Ectodermal cell (in vitro differentiated cells): ENCODE results near the gene RAG2.

Source experiments
- H3K27ac ChIP-seq: 2 replicates; pipeline ENCODE4 v1.7.0; 2013; ENCODE audit warnings: mild to moderate bottlenecking, low read depth, low read length; ENCODE audit not compliant: insufficient read depth, poor library complexity, severe bottlenecking
- H3K27me3 ChIP-seq: 2 replicates; pipeline ENCODE4 v1.7.0; 2013; ENCODE audit warnings: mild to moderate bottlenecking, low read length; ENCODE audit not compliant: insufficient read depth, control insufficient read depth, poor library complexity, severe bottlenecking
- H3K36me3 ChIP-seq: one replicate; pipeline ENCODE4 v1.7.0; 2013; ENCODE audit warnings: low read length; ENCODE audit not compliant: control insufficient read depth, insufficient read depth
- H3K4me1 ChIP-seq: one replicate; pipeline ENCODE4 v1.7.0; 2013; ENCODE audit warnings: low read length; ENCODE audit not compliant: control insufficient read depth, insufficient read depth
- H3K4me3 ChIP-seq: 2 replicates; pipeline ENCODE4 v1.7.0; 2013; ENCODE audit warnings: low read depth, low read length, control low read depth; ENCODE audit not compliant: insufficient read depth
- H3K9me3 ChIP-seq: 2 replicates; pipeline ENCODE4 v1.7.0; 2013; ENCODE audit warnings: mild to moderate bottlenecking, low read length, moderate library complexity; ENCODE audit not compliant: control insufficient read depth
- WGBS, 2 experiments: methylation state at CpG; one replicate each; pipeline ENCODE4 v1.1.7; 2013; ENCODE audit warnings: missing lambda C conversion rate in 2 of 2; 5-methylcytosine and 5-hydroxymethylcytosine counted together

The RAG2 gene

DNA sequence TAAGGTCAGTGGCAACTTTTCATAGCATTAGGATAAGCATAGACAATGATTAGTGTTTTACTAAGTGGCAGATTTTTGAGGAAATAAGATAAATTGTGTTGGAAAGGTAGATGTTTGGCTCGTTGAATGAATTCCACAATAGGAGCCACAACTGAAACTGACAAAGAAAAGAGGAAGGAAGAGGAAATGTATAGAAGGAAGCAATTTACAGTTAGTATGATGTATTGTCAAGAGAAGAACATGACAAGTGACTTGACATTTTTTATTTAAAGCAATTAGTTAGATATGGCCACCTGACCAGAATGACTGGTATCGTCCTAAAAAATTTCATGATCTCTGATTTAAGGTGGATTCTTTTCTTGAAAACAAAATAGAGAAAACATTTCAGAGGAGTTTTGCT, 3.1 kb upstream of the RAG2 start:
- Histone ChIP-seq H3K4me1 (no peaks in the 10 kb centered on the region), H3K27me3 (no peaks in the 10 kb centered on the region), H3K27ac (no peak overlapping the region), H3K36me3 (no peaks in the 10 kb centered on the region), H3K9me3 (no peaks in the 10 kb centered on the region), H3K4me3 (no peak overlapping the region)
- 89 to 98% methylated on average over 2 of the region's 2 CpGs for WGBS, 2 experiments

DNA sequence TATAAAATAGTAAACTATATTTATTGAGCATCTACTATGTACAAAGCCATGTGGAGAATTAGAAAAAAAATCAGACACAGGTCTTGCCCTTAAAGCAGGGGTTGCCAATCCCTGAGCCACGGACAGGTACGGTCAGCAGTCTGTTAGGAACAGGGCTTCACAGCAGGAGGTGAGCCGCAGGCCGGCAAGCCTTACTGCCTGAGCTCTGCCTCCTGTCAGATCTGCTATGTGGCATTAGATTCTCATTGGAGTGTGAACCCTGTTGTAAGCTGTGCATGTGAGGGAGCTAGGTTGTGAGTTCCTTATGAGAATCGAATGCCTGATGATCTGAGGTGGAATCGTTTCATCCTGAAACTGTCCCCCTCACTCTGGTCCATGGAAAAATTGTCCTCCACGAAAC, 2.1 kb upstream of the RAG2 start:
- Histone ChIP-seq H3K4me1 (no peaks in the 10 kb centered on the region), H3K4me3 (no peak overlapping the region), H3K27me3 (no peaks in the 10 kb centered on the region), H3K36me3 (no peaks in the 10 kb centered on the region), H3K27ac (no peak overlapping the region), H3K9me3 (no peaks in the 10 kb centered on the region)
- WGBS, 2 experiments: 60 to 62% methylated on average over 7 of the region's 7 CpGs

DNA sequence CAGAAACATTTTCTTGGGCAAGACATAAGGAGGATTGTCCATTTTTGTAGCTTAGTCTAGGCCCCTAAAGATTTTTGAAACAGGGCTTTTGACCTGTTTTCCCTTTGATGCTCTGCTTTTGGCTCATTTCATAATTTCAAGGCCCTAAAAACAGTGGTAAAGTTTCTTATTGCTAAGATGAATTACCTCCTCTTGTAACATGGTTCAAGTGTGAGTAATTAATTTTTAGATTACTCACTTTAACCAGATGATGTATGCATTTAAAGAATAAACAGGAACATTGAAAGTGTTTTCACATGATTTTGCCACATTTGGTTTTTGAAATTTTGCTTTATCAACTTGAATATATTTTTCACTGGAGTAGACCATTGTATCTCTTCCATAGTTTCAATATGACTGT, 1.2 kb downstream of the RAG2 start:
- Histone ChIP-seq H3K4me1 (no peaks in the 10 kb centered on the region), H3K36me3 (no peaks in the 10 kb centered on the region), H3K4me3 (no peak overlapping the region), H3K27ac (no peak overlapping the region), H3K27me3 (peaks cover 16% of the 10 kb centered on the region), H3K9me3 (peaks cover 2% of the 10 kb centered on the region)

DNA sequence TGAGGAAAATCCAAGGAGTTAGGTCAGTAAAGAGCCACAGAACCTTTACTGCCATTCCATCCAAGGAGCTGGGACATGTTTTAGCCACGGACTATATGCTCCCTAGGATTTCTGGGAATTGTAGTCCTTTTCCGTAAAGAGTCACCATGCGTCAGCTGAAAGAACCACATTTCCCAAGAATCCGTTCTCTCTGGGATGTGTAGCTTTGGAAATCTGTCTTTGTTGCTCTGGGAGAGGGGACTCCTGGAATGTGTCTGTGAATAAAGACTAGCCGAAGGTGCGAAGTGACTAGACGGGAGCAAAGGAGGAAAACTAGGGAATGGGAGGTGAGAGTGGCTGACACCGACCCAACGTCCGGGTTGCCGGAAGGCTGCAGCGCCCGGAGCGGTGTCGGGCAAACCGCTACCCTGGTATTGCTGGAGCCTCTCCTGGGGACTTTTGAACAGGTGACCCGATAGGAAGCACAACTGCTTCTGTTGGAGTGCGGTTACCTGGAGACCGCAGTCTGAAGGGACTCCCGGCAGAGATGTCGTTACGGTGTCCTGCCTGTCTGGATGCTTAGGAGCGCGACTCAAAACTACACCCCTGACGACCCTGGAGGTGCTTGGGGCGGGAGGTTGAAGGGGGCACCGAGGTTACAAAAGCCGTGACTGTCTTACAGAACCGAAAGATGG, 3.6 kb downstream of the RAG2 start, which contains the start of gene IFTAP:
Gene IFTAP (plus strand): TSS at position 187 of the 674 bp plus-strand sequence. CDS start 15,602 bp downstream, outside the sequence.
- no peaks in the 10 kb centered on the region for H3K4me1 ChIP-seq
- peaks cover 2% of the 10 kb centered on the region for H3K9me3 ChIP-seq
- WGBS, 2 experiments: 0 to 1% methylated on average over 29 of the region's 29 CpGs
- no peak within 1 kb of the TSS for H3K27ac ChIP-seq
- H3K4me3 ChIP-seq: peak within 1 kb of the TSS; percentile 81
- peaks cover 38% of the 10 kb centered on the region for H3K27me3 ChIP-seq
- H3K36me3 ChIP-seq: no peaks in the 10 kb centered on the region

DNA sequence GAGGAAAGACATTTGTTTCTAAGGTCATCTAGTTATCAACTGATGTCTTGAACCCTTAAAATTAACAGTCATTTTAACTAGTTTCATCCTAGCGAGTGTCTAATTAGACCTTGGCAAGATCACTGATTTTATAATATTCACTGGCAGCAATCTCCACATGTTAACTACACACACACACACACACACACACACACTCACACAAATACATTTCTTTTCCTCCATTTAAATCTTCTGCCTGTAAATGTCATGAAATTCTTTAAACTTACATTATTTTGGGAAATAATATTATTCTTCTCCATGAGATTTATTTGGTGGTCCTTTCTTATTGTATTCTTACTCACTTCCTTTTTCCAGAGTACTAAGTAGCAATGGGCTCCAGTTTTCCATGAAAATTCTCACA, 6.6 kb downstream of the RAG2 start:
- 53 to 76% methylated on average over 1 of the region's 1 CpG for WGBS, 2 experiments

DNA sequence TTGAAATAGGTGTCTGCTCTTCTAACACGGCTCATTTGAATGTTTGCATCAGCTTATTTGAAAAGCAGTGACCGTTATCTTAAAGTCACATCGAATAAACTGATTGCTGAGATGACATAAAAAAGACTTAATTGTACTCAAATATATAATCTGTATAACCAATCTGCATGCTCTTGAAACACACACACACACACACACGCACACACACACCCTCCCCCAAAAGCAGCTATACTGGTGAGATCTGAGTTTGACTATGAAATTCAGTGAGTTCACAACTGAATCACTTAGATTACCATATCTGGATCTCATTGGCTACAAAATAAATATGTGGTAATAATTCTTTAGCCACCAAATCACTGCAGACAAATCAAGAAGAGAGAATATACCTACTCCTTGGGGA, 7.5 kb downstream of the RAG2 start:
- Histone ChIP-seq H3K36me3 (no peaks in the 10 kb centered on the region), H3K4me1 (no peaks in the 10 kb centered on the region), H3K9me3 (peaks cover 2% of the 10 kb centered on the region), H3K27me3 (peaks cover 71% of the 10 kb centered on the region), H3K27ac (no peak overlapping the region), H3K4me3 (no peak overlapping the region)
- WGBS, 2 experiments: 78 to 90% methylated on average over 2 to 4 of the region's 4 CpGs

More for the DNA sequence above, 6.6 kb downstream of the RAG2 start:
- peaks cover 68% of the 10 kb centered on the region for H3K27me3 ChIP-seq
- H3K9me3 ChIP-seq: peaks cover 2% of the 10 kb centered on the region
- no peak overlapping the region for H3K27ac ChIP-seq
- no peaks in the 10 kb centered on the region for H3K36me3 ChIP-seq
- H3K4me3 ChIP-seq: no peak overlapping the region
- no peaks in the 10 kb centered on the region for H3K4me1 ChIP-seq

DNA sequence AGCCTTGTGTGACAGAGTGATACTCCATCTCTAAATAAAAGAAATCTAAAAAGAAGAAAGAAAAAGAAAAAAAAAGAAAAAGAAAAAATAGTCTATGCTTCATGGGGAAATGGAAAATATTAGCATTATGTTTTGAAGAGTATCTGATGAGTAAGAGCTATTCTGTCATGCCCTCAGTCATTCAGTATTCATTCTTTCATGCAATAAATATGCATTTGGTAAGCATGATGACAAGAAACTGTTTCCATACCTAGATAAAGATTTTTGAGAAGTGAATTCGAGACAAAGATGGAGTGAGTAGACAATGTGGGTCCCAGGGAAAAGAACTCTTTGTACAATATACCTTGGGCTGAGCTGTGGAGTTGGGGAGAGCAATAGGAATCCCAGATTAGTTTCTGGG, 9.9 kb downstream of the RAG2 start:
- Histone ChIP-seq H3K27me3 (peaks cover 67% of the 10 kb centered on the region), H3K27ac (no peak overlapping the region), H3K4me1 (no peaks in the 10 kb centered on the region), H3K4me3 (no peak overlapping the region), H3K9me3 (no peaks in the 10 kb centered on the region), H3K36me3 (no peaks in the 10 kb centered on the region)
- 44 to 53% methylated on average over 1 of the region's 1 CpG for WGBS, 2 experiments

DNA sequence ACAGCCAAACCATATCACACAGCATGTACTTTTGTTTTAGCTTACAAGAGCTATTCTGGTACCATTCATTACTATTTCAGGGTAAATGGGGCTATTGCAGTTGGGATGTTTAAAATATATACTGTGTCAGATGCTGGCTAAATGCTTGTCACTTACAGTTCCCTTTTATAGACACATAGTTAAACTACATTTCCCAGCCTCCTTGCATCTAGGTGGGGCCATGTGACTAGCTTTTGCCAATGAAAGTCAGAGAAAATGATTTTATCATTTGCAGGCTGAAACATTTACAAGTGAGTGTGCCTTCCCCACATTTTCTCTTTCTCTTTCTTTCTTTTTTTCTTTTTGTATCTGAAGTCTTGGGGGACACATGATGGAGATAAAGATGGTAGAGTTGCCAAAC, 11.5 kb downstream of the RAG2 start:
- peaks cover 2% of the 10 kb centered on the region for H3K9me3 ChIP-seq
- no peak overlapping the region for H3K27ac ChIP-seq
- no peak overlapping the region for H3K4me3 ChIP-seq
- H3K27me3 ChIP-seq: peaks cover 54% of the 10 kb centered on the region
- no peaks in the 10 kb centered on the region for H3K36me3 ChIP-seq
- no peaks in the 10 kb centered on the region for H3K4me1 ChIP-seq

DNA sequence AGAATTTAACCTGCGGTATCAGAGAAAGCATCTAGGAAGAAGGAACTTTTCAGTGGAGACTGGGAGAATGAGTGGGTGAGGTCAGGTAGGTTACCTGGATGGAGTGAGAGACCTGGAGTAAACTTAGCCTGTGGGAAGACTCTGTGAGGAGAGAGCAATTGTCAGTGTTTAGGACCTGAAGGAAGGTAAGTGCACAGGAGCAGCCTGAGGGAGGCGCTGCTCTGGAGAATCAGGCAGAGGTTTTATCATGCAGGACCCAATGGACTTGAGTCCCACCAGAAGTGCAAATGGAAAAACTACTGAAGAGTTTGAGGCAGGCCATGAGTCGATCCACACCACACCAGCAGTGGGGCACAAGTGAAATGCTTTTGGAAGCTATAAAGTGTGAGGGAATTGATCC, 14.4 kb downstream of the RAG2 start:
- H3K4me3 ChIP-seq: no peak overlapping the region
- no peaks in the 10 kb centered on the region for H3K4me1 ChIP-seq
- no peaks in the 10 kb centered on the region for H3K36me3 ChIP-seq
- peaks cover 25% of the 10 kb centered on the region for H3K27me3 ChIP-seq
- no peak overlapping the region for H3K27ac ChIP-seq
- peaks cover 2% of the 10 kb centered on the region for H3K9me3 ChIP-seq
- WGBS, 2 experiments: 73 to 77% methylated on average over 3 of the region's 3 CpGs

DNA sequence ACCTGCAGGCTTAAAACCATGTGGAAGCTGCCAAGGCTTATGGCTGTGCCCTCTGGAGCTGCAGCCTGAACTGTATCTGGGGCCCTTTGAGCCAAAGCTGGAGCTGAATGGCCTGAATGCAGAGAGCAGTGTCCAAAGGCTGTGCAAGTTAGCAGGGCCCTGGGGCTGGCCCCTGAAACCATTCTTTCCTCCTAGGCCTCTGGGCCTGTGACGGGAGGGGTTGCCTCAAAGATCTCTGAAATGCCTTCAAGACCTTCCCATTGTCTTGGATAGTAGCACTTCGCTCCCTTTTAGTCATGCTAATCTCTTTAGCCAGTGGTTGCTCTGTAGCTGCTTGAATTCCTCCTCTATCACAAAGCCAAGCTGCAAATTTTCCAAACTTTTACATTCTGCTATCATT, 16.5 kb downstream of the RAG2 start:
- Histone ChIP-seq H3K4me3 (no peak overlapping the region), H3K36me3 (no peaks in the 10 kb centered on the region), H3K27ac (no peak overlapping the region), H3K9me3 (peaks cover 2% of the 10 kb centered on the region), H3K4me1 (no peaks in the 10 kb centered on the region), H3K27me3 (peaks cover 5% of the 10 kb centered on the region)
- WGBS, 2 experiments: 74 to 84% methylated on average over 2 of the region's 2 CpGs

DNA sequence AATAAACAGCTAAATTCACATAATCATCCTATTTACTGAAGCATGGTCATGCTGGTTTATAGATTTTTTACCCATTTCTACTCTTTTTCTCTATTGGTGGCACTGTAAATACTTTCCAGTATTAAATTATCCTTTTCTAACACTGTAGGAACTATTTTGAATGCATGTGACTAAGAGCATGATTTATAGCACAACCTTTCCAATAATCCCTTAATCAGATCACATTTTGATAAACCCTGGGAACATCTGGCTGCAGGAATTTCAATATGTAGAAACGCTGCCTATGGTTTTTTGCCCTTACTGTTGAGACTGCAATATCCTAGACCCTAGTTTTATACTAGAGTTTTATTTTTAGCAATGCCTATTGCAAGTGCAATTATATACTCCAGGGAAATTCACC, 19.6 kb downstream of the RAG2 start:
- no peaks in the 10 kb centered on the region for H3K27me3 ChIP-seq
- peaks cover 2% of the 10 kb centered on the region for H3K9me3 ChIP-seq
- no peak overlapping the region for H3K27ac ChIP-seq
- no peaks in the 10 kb centered on the region for H3K4me1 ChIP-seq
- no peak overlapping the region for H3K4me3 ChIP-seq
- no peaks in the 10 kb centered on the region for H3K36me3 ChIP-seq
- WGBS, 2 experiments: 95 to 100% methylated on average over 1 of the region's 1 CpG
